Subcutaneous abdominal adipose tissue (tissue), 5 donors: ENCODE results near the gene KRT23.

ENCODE experiments used
- H3K27ac ChIP-seq: one replicate; pipeline ENCODE4 v1.7.0; 2013; ENCODE audit warnings: low read depth, mild to moderate bottlenecking, inconsistent platforms, low read length, moderate library complexity
- H3K27me3 ChIP-seq, 5 donors: one replicate each; pipeline ENCODE4 v1.7.0; 2013; ENCODE audit warnings: low read length in 5 of 5, inconsistent platforms in 1 of 5; ENCODE audit not compliant: control insufficient read depth in 5 of 5, insufficient read depth in 4 of 5
- H3K36me3 ChIP-seq, 5 donors: one replicate each; pipeline ENCODE4 v1.7.0; 2013; ENCODE audit warnings: low read length in 5 of 5; ENCODE audit not compliant: control insufficient read depth in 5 of 5, insufficient read depth in 5 of 5
- H3K4me1 ChIP-seq, 5 donors: one replicate each; pipeline ENCODE4 v1.7.0; 2013; ENCODE audit warnings: low read length in 5 of 5, mild to moderate bottlenecking in 3 of 5, moderate library complexity in 1 of 5; ENCODE audit not compliant: control insufficient read depth in 5 of 5, insufficient read depth in 5 of 5
- H3K4me3 ChIP-seq, 5 donors: one replicate each; pipeline ENCODE4 v1.7.0; 2013; ENCODE audit warnings: low read length in 5 of 5, low read depth in 1 of 5
- H3K9ac ChIP-seq, 5 donors: one replicate each; pipeline ENCODE4 v1.7.0; 2013; ENCODE audit warnings: low read length in 5 of 5, mild to moderate bottlenecking in 4 of 5, moderate library complexity in 3 of 5
- H3K9me3 ChIP-seq, 5 donors: one replicate each; pipeline ENCODE4 v1.7.0; 2013; ENCODE audit warnings: low read length in 5 of 5; ENCODE audit not compliant: control insufficient read depth in 5 of 5
- donor health status: healthy.
- donor health status: healthy.
- donor health status: healthy.
- donor health status: healthy.
- donor health status: healthy.

KRT23 gene

DNA sequence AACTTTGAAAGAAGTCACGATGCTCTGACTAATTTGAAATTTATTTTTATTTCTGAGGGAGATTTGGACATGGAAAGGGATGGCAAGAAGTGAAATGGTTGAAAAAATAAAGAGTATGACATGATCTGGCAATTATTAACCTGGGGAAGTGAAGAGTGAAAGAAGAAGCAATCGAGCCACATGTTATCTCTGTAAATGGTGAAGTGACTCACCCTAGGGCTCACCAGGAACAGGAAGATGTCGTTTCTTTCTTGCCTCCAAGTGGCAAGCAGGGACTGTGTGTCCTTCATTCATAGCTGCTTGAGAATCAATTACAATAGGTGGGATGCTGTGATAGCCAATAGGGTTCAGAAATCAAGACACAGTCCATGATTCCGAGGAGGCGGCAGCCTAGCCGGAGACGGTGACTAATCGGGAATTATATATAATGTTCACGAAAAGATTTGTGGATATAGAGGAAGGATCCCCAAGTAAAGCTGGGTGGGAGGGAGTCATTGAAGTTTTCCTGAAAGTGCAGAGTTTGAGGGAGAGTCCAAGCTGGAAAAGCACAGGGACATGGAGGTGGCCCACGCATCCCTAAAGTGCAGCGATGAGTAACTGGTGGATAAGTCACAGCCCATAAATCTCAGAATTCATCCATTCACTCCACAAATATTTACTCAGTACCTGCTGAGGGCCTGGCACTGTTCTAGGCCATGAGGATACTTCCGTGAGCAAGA is 34.2 kb downstream of the KRT23 start:
- no peaks in the 10 kb centered on the region for H3K36me3 ChIP-seq
- peaks cover 0 to 15% (median 9%) of the 10 kb centered on the region in 5 donors for H3K27me3 ChIP-seq
- no peaks in the 10 kb centered on the region for H3K9me3 ChIP-seq
- no peak overlapping the region for H3K9ac ChIP-seq
- no peaks in the 10 kb centered on the region for H3K4me1 ChIP-seq
- H3K4me3 ChIP-seq: no peak overlapping the region
- no peak overlapping the region for H3K27ac ChIP-seq

DNA sequence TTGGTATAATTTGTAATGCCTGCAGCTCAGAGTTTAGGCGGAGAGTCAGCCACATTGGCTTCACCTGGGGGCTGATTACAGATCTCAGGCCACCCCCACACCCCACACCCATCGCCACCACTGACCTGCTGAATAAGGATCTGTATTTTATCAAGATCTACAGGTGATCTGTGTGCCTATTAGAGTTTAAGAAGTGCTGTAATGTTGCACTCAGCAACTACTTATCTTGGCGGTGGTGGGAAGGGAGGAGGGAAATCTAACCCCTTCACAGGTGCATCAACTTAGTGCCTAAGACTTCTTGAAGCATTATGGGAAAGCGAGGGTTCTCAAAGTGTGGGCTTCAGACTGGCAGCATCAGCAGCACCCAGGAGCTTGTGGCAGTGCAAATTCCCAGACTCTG is 34.9 kb downstream of the KRT23 start:
- H3K9ac ChIP-seq: no peak overlapping the region
- H3K4me3 ChIP-seq: no peak overlapping the region
- no peaks in the 10 kb centered on the region for H3K4me1 ChIP-seq
- H3K9me3 ChIP-seq: no peaks in the 10 kb centered on the region
- no peak overlapping the region for H3K27ac ChIP-seq
- peaks cover 0 to 15% (median 9%) of the 10 kb centered on the region in 5 donors for H3K27me3 ChIP-seq
- no peaks in the 10 kb centered on the region for H3K36me3 ChIP-seq

DNA sequence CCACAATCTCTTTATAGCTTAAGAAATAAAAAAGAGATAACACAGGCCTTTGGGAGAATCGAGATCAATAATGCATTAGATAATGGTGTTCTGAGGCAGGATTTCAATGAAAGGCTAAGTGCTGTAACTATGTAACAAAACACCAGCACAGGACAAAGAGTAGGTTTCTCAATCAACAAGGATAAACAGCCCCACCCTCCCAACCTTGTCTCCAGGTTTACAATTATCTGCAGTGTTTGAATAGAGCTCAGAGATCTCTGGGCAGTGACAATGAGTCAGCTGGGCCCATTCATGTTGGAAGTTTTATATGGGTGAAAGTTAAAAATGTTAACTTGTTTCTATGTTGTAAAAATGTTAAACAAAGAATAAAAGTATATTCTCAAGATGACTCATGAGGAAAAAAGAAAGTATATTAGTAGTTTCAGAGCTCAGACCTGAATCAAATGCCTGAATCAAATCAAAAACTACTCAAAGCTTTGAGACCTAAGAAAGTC is 35.4 kb downstream of the KRT23 start:
- H3K36me3 ChIP-seq: no peaks in the 10 kb centered on the region
- no peak overlapping the region for H3K27ac ChIP-seq
- no peak overlapping the region for H3K9ac ChIP-seq
- H3K27me3 ChIP-seq: peaks cover 0 to 13% (median 9%) of the 10 kb centered on the region in 5 donors
- H3K4me3 ChIP-seq: no peak overlapping the region
- no peaks in the 10 kb centered on the region for H3K9me3 ChIP-seq
- H3K4me1 ChIP-seq: no peaks in the 10 kb centered on the region

DNA sequence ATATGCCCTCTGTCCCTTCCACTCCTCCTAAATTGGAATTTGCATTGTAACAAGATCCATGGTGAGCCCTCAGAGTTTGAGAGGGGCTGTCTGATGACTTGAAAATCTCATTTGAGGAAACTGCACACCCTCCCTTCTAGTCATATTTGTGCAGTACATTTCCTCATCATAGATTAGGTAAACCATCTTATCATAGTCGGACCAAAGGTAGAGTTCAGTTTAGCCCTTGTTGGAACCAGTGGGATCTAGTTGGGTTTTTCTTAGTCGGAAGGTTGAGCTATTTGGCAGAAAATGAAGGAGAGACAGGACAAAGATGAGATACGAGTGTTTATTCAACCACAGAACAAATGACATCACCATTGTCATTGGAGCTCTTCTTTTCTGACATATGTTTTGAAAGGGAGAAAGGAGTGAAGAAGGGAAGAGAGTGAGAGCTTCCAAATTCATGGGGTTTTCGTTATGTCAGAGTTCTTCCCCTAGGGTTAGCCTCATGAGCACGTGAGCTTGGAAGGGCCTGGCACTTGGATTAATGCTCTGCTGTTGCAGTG is 36.6 kb downstream of the KRT23 start:
- Histone ChIP-seq H3K36me3 (no peaks in the 10 kb centered on the region), H3K27me3 (peaks cover 0 to 13% (median 6%) of the 10 kb centered on the region in 5 donors), H3K4me3 (no peak overlapping the region), H3K9ac (no peak overlapping the region), H3K9me3 (no peaks in the 10 kb centered on the region), H3K4me1 (no peaks in the 10 kb centered on the region), H3K27ac (no peak overlapping the region)

DNA sequence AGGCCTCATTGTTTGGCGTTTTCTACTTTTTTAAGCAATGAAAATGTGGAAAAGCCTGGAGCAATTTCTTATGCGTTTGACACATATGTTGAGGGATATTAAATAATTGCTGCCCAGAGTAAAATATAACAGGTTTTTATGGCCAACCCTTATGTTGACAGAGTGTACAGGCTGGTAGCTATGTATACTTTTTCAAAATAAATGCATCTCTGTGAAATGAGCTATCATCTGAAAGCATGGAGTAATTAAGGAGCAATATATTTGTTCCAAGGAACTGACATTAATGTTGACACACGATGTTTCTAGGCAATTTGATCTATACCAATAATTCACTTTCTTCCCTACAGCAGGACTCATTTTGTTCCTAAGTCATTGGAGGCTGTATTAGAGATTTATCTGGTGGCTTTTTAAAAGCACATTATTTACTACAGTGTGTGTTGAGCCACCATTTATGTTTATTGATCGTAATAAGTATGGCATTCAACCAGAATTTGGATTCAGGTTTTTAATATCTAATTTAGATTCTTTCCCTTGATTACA is 40.5 kb downstream of the KRT23 start:
- Histone ChIP-seq H3K36me3 (no peaks in the 10 kb centered on the region), H3K4me3 (no peak overlapping the region), H3K4me1 (peaks cover 0 to 3% (median 0%) of the 10 kb centered on the region in 5 donors), H3K27me3 (peaks cover 2 to 7% (median 4%) of the 10 kb centered on the region in 5 donors), H3K9ac (no peak overlapping the region), H3K9me3 (no peaks in the 10 kb centered on the region), H3K27ac (no peak overlapping the region)

DNA sequence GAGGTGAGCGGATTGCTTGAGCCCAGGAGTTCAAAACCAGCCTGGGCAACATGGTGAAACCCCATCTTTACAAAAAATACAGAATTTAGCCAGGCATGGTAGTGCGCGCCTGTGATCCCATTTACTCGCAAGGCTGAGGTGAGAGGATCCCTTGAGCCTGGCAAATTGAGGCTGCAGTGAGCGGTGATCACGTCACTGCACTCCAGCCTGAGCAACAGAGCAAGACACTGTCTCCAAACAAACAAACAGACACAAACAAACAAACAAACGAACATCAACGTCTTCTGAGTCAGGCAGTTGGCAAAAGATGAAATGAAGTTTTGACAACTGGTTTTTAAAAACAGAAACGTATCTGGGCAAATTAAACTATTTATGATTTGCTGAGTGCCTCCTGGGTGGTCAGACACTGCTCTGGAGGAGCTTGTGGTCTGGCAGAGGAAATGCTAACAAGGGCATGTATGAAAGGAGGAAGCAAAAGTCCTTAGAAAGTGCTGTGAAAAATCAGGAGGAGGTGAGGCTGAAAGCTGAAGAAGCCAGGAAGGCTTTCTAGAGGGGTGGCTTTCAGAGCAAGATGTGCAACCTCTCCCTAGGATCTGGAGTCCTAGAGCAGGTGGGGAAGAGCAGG is 42.2 kb downstream of the KRT23 start:
- Histone ChIP-seq H3K27ac (no peak overlapping the region), H3K36me3 (no peaks in the 10 kb centered on the region), H3K9me3 (no peaks in the 10 kb centered on the region), H3K9ac (no peak overlapping the region), H3K4me3 (no peak overlapping the region), H3K27me3 (peaks cover 2 to 4% (median 4%) of the 10 kb centered on the region in 5 donors), H3K4me1 (peaks cover 0 to 3% (median 0%) of the 10 kb centered on the region in 5 donors)

DNA sequence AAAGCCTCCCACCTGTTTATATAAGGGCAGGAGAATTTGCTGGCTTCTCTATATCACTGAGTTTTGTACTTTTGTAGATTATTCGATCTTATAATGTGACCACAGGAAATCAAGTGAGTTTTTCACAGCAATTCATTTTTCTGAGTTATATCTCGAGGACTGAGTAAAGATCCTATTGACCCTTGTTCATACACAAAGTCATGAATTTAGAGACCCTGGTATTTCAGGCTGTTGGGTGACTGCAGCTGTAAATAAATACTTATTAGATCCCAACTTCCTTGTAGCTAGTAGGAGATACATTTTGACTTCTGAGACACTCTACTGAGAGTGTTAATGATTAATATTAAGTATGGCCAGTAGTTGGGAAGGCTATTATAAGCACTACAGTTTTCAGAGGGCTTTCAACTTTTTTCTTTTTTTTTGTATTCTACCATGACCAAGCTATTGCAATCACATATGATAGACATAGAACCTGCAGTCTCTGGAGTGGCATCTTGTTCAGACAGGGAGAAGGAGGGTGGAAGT is 49.2 kb downstream of the KRT23 start:
- Histone ChIP-seq H3K27me3 (peaks cover 0 to 9% (median 0%) of the 10 kb centered on the region in 5 donors), H3K27ac (no peak overlapping the region), H3K9ac (no peak overlapping the region), H3K4me1 (no peaks in the 10 kb centered on the region), H3K9me3 (no peaks in the 10 kb centered on the region), H3K36me3 (no peaks in the 10 kb centered on the region), H3K4me3 (no peak overlapping the region)

DNA sequence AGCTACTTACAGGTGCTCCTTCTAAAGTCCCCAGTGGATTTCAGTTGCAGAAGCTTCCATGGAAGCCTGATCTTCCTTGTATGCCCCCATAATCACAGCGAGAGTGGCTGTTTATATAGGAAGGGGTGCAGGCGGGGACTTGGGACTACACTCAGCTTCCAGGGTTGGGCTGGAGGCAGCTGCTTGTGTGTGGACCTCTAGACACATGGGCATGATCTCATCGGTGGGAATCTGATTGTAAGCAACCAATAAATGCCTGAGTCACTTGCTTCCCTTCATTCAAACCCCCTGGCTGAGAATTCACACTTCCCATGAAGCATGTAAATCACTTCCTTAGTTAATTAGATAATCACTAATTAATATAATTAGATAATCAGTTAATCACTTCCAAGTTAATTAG is 51.4 kb downstream of the KRT23 start:
- Histone ChIP-seq H3K9ac (no peak overlapping the region), H3K4me3 (no peak overlapping the region), H3K9me3 (no peaks in the 10 kb centered on the region), H3K27me3 (peaks cover 0 to 7% (median 0%) of the 10 kb centered on the region in 5 donors), H3K27ac (no peak overlapping the region), H3K4me1 (no peaks in the 10 kb centered on the region), H3K36me3 (no peaks in the 10 kb centered on the region)

DNA sequence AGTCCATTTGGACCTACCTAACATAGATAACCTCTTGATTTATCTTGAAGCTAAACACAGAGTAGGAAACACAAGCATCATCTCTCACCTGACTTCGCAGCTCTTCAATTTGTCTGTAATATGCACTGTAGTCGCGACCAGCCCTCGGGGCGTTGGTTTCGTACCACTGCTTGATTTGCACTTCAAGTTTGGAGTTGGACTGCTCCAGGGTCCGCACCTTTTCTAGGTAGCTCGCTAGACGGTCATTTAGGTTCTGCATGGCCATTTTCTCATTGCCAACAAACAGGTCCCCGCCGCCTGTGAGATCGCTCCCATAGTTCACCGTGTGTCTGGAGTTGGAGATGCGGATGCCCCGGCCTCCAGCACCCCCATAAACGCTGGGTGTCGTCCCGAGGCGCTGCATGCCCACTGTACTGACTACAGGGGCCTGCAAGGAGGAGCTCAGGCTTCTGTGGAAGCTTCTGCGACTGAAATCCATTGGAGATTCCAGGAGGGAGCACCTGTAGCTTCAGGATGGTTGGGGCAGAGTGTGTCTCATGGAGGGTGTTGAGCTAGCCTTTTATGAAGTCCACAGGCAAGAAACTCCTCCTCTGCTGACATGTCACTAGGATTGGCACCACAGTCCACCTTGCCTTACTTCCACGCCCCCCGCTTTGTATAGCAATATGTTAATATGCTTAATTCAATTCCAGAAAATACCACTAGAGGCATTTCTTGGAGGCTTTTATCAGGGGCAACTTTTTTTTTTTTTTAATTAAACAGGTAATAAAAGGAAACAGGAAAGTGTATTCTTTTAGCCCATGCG is 52.5 kb downstream of the KRT23 start, which contains the start of gene KRT20:
Gene KRT20 (minus strand): TSS at position 535 of the 805 bp plus-strand sequence. CDS start 57 bp downstream, at position 478.
- peaks cover 0 to 7% (median 0%) of the 10 kb centered on the region in 5 donors for H3K27me3 ChIP-seq
- H3K4me3 ChIP-seq: no peak within 1 kb of the TSS
- no peak within 1 kb of the TSS for H3K27ac ChIP-seq
- no peaks in the 10 kb centered on the region for H3K9me3 ChIP-seq
- no peaks in the 10 kb centered on the region for H3K4me1 ChIP-seq
- no peak within 1 kb of the TSS for H3K9ac ChIP-seq
- H3K36me3 ChIP-seq: no peaks in the 10 kb centered on the region
